Brain microvascular endothelial cell (primary cell): ENCODE data around the gene COQ10B.
"Not testable (repeated sequence)": the region's sequence is repeated elsewhere in the genome, so short reads cannot be mapped to it uniquely, and the experiment has no call there.

Source experiments
- DNase-seq: peaks from one replicate; pipeline ENCODE4 v3.0.0-alpha.2; 2020
- H3K27ac ChIP-seq: fragments of 250-450 bp; sonication (Bioruptor Pico); 2 replicates; pipeline ENCODE4 v1.5.1; 2020; ENCODE audit warnings: mild to moderate bottlenecking, moderate library complexity
- H3K27me3 ChIP-seq: fragments of 250-450 bp; sonication (Bioruptor Pico); replicated peaks from 2 replicates; pipeline ENCODE4 v1.5.1; 2020; ENCODE audit warnings: mild to moderate bottlenecking
- H3K36me3 ChIP-seq: fragments of 250-450 bp; sonication (Bioruptor Pico); replicated peaks from 2 replicates; pipeline ENCODE4 v1.5.1; 2020; ENCODE audit warnings: mild to moderate bottlenecking
- H3K4me3 ChIP-seq: 2 replicates; pipeline ENCODE4 v1.5.1; 2011; ENCODE audit warnings: low read depth, mild to moderate bottlenecking, control low read depth, low read length, moderate library complexity
- CTCF ChIP-seq: IDR thresholded peaks from 2 replicates; pipeline ENCODE4 v1.5.1; 2011; ENCODE audit warnings: low read depth, mild to moderate bottlenecking, moderate library complexity, low read length, control low read depth, inconsistent platforms; ENCODE audit errors: missing control alignments
- in situ Hi-C: cut with HindIII; loops from 2 replicates; pipeline ENCODE4 v1.10.0; 2017; ENCODE audit warnings: low sequenced_read_pairs, low pct_ligation_motif_present

Gene COQ10B

GRCh38 chr2:197445746-197446145 lies 7.6 kb upstream of the COQ10B start:
- H3K4me3 ChIP-seq, result no peak overlapping the region
- in situ Hi-C loops, result no loop called here
- DNase-seq, result no peak
- H3K36me3 ChIP-seq, result no peaks in the 10 kb centered on the region
- TF ChIP-seq CTCF, result no peak
- no peak overlapping the region for H3K27ac ChIP-seq
- no peaks in the 10 kb centered on the region for H3K27me3 ChIP-seq

GRCh38 chr2:197446844-197447243 lies 6.5 kb upstream of the COQ10B start:
- H3K27ac ChIP-seq, result no peak overlapping the region
- DNase-seq, result no peak
- in situ Hi-C loops, result no loop called here
- no peaks in the 10 kb centered on the region for H3K36me3 ChIP-seq
- no peaks in the 10 kb centered on the region for H3K27me3 ChIP-seq
- TF ChIP-seq CTCF, result no peak
- no peak overlapping the region for H3K4me3 ChIP-seq

DNA sequence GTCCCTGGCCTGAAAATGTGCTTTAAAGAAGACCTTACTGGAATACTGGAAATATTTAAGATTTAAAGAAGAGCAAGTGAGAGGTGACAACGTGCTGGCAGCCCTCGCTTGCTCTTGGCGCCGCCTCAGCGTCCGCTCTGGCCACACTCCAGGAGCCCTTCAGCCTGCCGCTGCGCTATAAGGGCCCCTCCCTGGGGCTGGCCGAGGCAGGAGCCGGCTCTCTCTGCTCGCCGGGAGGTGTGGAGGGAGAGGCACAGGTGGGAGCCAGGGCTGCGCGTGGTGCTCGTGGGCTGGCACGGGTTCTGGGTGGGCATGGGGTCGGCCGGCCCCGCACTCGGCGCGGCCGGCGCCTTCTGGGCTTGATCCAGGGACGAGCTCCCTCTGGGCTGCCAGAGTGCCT lies 2.9 kb upstream of the COQ10B start:
- H3K4me3 ChIP-seq, result no peak overlapping the region
- TF ChIP-seq CTCF, result no peak
- H3K36me3 ChIP-seq, result no peaks in the 10 kb centered on the region
- H3K27ac ChIP-seq, result no peak overlapping the region
- no peaks in the 10 kb centered on the region for H3K27me3 ChIP-seq
- DNase-seq, result no peak
- in situ Hi-C loops, result no loop called here

- H3K4me3 ChIP-seq, H3K27ac ChIP-seq, H3K36me3 ChIP-seq, H3K27me3 ChIP-seq, in situ Hi-C loops, DNase-seq: not testable (repeated sequence)
Observed at GRCh38 chr2:197450935-197451358, 2.4 kb upstream of the COQ10B start.

DNA sequence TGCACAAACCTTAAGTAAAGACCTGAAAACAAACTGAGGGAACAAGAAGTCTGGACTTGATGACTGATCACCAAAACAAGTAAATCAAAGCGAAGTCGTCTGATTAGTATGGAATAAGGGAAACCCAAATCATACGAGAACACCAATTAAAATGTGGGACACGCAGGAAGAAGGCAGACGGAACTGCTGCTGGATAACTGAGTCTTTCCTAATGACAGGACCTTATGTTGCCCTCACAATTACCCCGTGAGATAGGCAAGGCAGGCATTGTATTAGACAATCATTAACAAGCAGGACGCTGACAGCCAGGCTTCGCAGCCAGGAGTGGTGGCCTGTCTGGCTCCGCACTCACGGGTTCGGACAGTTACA lies 614 bp upstream of the COQ10B start:
- no peak for TF ChIP-seq CTCF
- Histone ChIP-seq H3K27ac (peak overlapping the region; percentile 81), H3K36me3 (no peaks in the 10 kb centered on the region), H3K4me3 (peak overlapping the region; percentile 97), H3K27me3 (no peaks in the 10 kb centered on the region)
- no peak for DNase-seq
- in situ Hi-C loops, result no loop called here

DNA sequence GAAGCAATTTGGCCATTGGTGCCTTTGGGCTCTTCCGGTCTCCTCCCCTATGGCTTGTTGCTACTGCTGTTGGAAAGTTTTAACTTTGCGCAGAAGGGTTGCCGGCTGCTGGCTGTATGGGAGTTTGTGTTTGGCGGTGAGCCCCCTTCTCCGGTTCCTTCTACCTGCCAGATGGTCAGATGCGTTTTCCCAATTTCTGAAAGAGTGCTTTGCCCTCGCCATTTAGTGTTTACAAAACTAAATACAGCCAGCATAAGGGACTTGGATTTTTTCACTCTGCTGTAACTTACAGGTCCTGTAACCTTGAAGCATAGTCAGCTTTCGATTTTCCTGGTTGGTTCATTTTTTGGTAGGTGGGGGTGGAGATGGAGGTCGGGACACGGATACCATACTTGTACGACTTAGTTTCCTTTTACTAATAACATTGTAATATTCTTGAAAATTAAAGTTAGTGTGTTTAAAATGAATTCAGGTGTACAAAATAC lies 604 bp downstream of the COQ10B start:
- no peak for DNase-seq
- H3K36me3 ChIP-seq, result no peaks in the 10 kb centered on the region
- H3K4me3 ChIP-seq, result peak overlapping the region; percentile 97
- in situ Hi-C loops, result no loop called here
- no peak for TF ChIP-seq CTCF
- no peaks in the 10 kb centered on the region for H3K27me3 ChIP-seq
- H3K27ac ChIP-seq, result peak overlapping the region; percentile 100

DNA sequence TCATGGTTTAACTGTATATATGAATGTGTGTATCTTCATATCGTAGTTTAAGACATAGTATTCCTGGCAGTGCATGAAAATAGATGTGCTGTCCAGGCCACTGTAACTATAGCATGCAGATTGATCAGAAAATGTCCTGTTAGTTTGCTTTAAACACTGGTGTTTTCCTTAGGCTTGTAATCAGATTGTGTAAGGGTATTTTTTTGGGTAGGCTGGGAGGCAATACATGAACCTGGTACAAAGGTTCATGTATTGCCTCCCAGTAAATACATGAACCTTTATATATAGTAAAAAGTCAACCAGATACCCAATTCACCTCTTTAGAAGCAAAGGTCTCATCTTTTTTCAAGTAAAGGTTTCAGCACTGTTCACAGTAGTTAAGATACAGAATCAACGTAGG lies 1.6 kb downstream of the COQ10B start:
- Histone ChIP-seq H3K27me3 (no peaks in the 10 kb centered on the region), H3K4me3 (peak overlapping the region; percentile 97), H3K27ac (no peak overlapping the region), H3K36me3 (peaks cover 5% of the 10 kb centered on the region)
- TF ChIP-seq CTCF, result no peak
- DNase-seq, result no peak
- in situ Hi-C loops, result no loop called here
